Neural progenitor cell (in vitro differentiated cells): Measurements from ENCODE around the gene MYO18B. TPM values are rescaled to one million over a fixed set of nuclear protein-coding genes. Genes with fewer than 3 reads are reported as not detected.

Experiments used
- DNase-seq: peaks from one replicate; pipeline ENCODE4 v3.0.0-alpha.2; 2016; ENCODE audit warnings: low spot score
- H2AFZ ChIP-seq: fragments of 200-600 bp; sonication (generic); replicated peaks from 2 replicates; pipeline ENCODE4 v1.6.1; 2016; ENCODE audit warnings: antibody characterized with exemption
- H3F3A ChIP-seq: fragments of 200-600 bp; sonication (generic); 2 replicates; pipeline ENCODE4 v1.6.1; 2016; ENCODE audit warnings: antibody characterized with exemption, low read depth
- H3K27ac ChIP-seq: fragments of 200-600 bp; sonication (generic); 2 replicates; pipeline ENCODE4 v1.5.1; 2016; ENCODE audit warnings: mild to moderate bottlenecking
- H3K27me3 ChIP-seq: fragments of 200-600 bp; sonication (generic); 2 replicates; pipeline ENCODE4 v1.6.1; 2016; ENCODE audit warnings: mild to moderate bottlenecking, moderate library complexity
- H3K36me3 ChIP-seq: fragments of 200-600 bp; sonication (generic); 2 replicates; pipeline ENCODE4 v1.5.1; 2016
- H3K4me1 ChIP-seq: fragments of 200-600 bp; sonication (generic); 2 replicates; pipeline ENCODE4 v1.6.1; 2016; ENCODE audit warnings: mixed run types
- H3K4me2 ChIP-seq: fragments of 200-600 bp; sonication (generic); 2 replicates; pipeline ENCODE4 v1.6.1; 2016
- H3K4me3 ChIP-seq: fragments of 200-600 bp; sonication (generic); 2 replicates; pipeline ENCODE4 v1.5.1; 2016
- H3K79me2 ChIP-seq: fragments of 200-600 bp; sonication (generic); 2 replicates; pipeline ENCODE4 v1.6.1; 2016; ENCODE audit warnings: low read depth
- H3K9ac ChIP-seq: fragments of 200-600 bp; sonication (generic); 2 replicates; pipeline ENCODE4 v1.6.1; 2016
- H3K9me3 ChIP-seq: fragments of 200-600 bp; sonication (generic); 2 replicates; pipeline ENCODE4 v1.5.1; 2016; ENCODE audit warnings: low read depth
- H4K20me1 ChIP-seq: fragments of 200-600 bp; sonication (generic); 2 replicates; pipeline ENCODE4 v1.6.1; 2016; ENCODE audit warnings: low read depth
- H3K27ac Mint-ChIP-seq: 3 replicates; pipeline ENCODE4 v1.8.0; 2021; ENCODE audit warnings: mixed read lengths
- H3K27me3 Mint-ChIP-seq: 2 replicates; pipeline ENCODE4 v1.8.0; 2022; ENCODE audit warnings: low read depth, mild to moderate bottlenecking, inconsistent platforms, moderate library complexity, mixed read lengths; ENCODE audit not compliant: insufficient read depth
- H3K36me3 Mint-ChIP-seq: 3 replicates; pipeline ENCODE4 v1.8.0; 2021; ENCODE audit warnings: mixed read lengths
- H3K4me1 Mint-ChIP-seq: 3 replicates; pipeline ENCODE4 v1.8.0; 2021; ENCODE audit warnings: mixed read lengths
- H3K4me3 Mint-ChIP-seq: 3 replicates; pipeline ENCODE4 v1.8.0; 2021; ENCODE audit warnings: mild to moderate bottlenecking, moderate library complexity, mixed read lengths
- H3K9me3 Mint-ChIP-seq: 3 replicates; pipeline ENCODE4 v1.8.0; 2020; ENCODE audit warnings: mixed read lengths
- CTCF ChIP-seq: fragments of 200-600 bp; sonication (generic); IDR thresholded peaks from 2 replicates; pipeline ENCODE4 v1.5.1; 2017; ENCODE audit warnings: antibody characterized with exemption, mild to moderate bottlenecking
- EZH2 ChIP-seq: fragments of 200-600 bp; sonication (generic); IDR thresholded peaks from 2 replicates; pipeline ENCODE4 v1.6.1; 2017; ENCODE audit warnings: antibody characterized with exemption, mild to moderate bottlenecking, moderate library complexity
- EZH2phosphoT487 ChIP-seq: fragments of 200-600 bp; sonication (generic); IDR thresholded peaks from 2 replicates; pipeline ENCODE4 v1.6.1; 2017; ENCODE audit warnings: antibody characterized with exemption
- total RNA-seq: library from RNA; depleted of rRNA; stranded (reverse); fragments of >200 nt; gene quantifications from 2 replicates; pipeline ENCODE4 v1.2.3, GENCODE V29; 2015; ENCODE audit warnings: low replicate concordance

Gene MYO18B
- total RNA-seq, 1 donor from 2014 or later, result not detected

- H3K36me3 Mint-ChIP-seq, result no peaks in the 10 kb centered on the region
- no peaks in the 10 kb centered on the region for H3K4me1 ChIP-seq
- DNase-seq, result no peak
Observed at GRCh38 chr22:26038365-26038764, 296.4 kb downstream of the MYO18B start.

GRCh38 chr22:26041931-26042330, 299.9 kb downstream of the MYO18B start:
- Mint-ChIP-seq H3K36me3 (no peaks in the 10 kb centered on the region), H3K27ac (no peak overlapping the region), H3K9me3 (no peaks in the 10 kb centered on the region), H3K4me1 (peaks cover 9% of the 10 kb centered on the region), H3K4me3 (no peak overlapping the region), H3K27me3 (no peaks in the 10 kb centered on the region)
- Histone ChIP-seq H3K27ac (no peak overlapping the region), H3K4me2 (no peak overlapping the region), H3K9me3 (no peaks in the 10 kb centered on the region), H3K36me3 (no peaks in the 10 kb centered on the region), H3F3A (no peaks in the 10 kb centered on the region), H3K4me1 (no peaks in the 10 kb centered on the region), H2AFZ (no peak overlapping the region), H3K4me3 (no peak overlapping the region), H3K79me2 (no peaks in the 10 kb centered on the region), H3K9ac (no peak overlapping the region), H3K27me3 (no peaks in the 10 kb centered on the region), H4K20me1 (no peaks in the 10 kb centered on the region)
- DNase-seq, result no peak
- TF ChIP-seq EZH2 (no peak), CTCF (no peak), EZH2phosphoT487 (no peak)

More at GRCh38 chr22:26038365-26038764, 296.4 kb downstream of the MYO18B start:
- Histone ChIP-seq H3K9ac (no peak overlapping the region), H3K27me3 (no peaks in the 10 kb centered on the region), H3K9me3 (no peaks in the 10 kb centered on the region), H3K4me2 (no peak overlapping the region), H3K79me2 (no peaks in the 10 kb centered on the region), H3K27ac (no peak overlapping the region), H3K4me3 (no peak overlapping the region), H2AFZ (no peak overlapping the region), H4K20me1 (no peaks in the 10 kb centered on the region), H3F3A (no peaks in the 10 kb centered on the region), H3K36me3 (no peaks in the 10 kb centered on the region)
- Mint-ChIP-seq H3K4me3 (no peak overlapping the region), H3K4me1 (peaks cover 6% of the 10 kb centered on the region), H3K9me3 (peaks cover 18% of the 10 kb centered on the region), H3K27ac (no peak overlapping the region), H3K27me3 (peaks cover 2% of the 10 kb centered on the region)
- TF ChIP-seq CTCF, result no peak
- no peak for TF ChIP-seq EZH2phosphoT487
- TF ChIP-seq EZH2, result no peak

- no peak overlapping the region for H3K27ac Mint-ChIP-seq
- no peak overlapping the region for H3K9ac ChIP-seq
- H3K27me3 Mint-ChIP-seq, result no peaks in the 10 kb centered on the region
- H3K9me3 Mint-ChIP-seq, result no peaks in the 10 kb centered on the region
- H3K4me1 Mint-ChIP-seq, result peaks cover 9% of the 10 kb centered on the region
- no peak overlapping the region for H3K4me3 Mint-ChIP-seq
- H3K4me3 ChIP-seq, result no peak overlapping the region
- TF ChIP-seq EZH2 (no peak), CTCF (no peak), EZH2phosphoT487 (no peak)
- H3F3A ChIP-seq, result no peaks in the 10 kb centered on the region
- no peaks in the 10 kb centered on the region for H3K36me3 ChIP-seq
- H3K4me2 ChIP-seq, result no peak overlapping the region
- no peaks in the 10 kb centered on the region for H3K36me3 Mint-ChIP-seq
- no peaks in the 10 kb centered on the region for H3K9me3 ChIP-seq
- H4K20me1 ChIP-seq, result no peaks in the 10 kb centered on the region
- no peak for DNase-seq
- H3K79me2 ChIP-seq, result no peaks in the 10 kb centered on the region
- H3K4me1 ChIP-seq, result no peaks in the 10 kb centered on the region
- no peaks in the 10 kb centered on the region for H3K27me3 ChIP-seq
- no peak overlapping the region for H2AFZ ChIP-seq
- H3K27ac ChIP-seq, result no peak overlapping the region
Observed at GRCh38 chr22:26043031-26043430, 301.0 kb downstream of the MYO18B start.
